Sigmoid colon (tissue), 4 donors: ENCODE data around the gene ITGB1.

Experiments used
- CTCF ChIP-seq, 4 experiments: fragments of 450-650 bp in 3 of 4; fragments of 200-600 bp in 1 of 4; IDR thresholded peaks; one replicate each; pipeline ENCODE4 v1.5.1; 2016 to 2019; ENCODE audit warnings: antibody characterized with exemption in 4 of 4, mild to moderate bottlenecking in 3 of 4, moderate library complexity in 2 of 4
- EP300 ChIP-seq, 4 donors: sonication (generic); formaldehyde crosslinking; IDR thresholded peaks; one replicate each; pipeline ENCODE4 v1.6.1; 2017; ENCODE audit warnings: antibody characterized with exemption in 4 of 4
- POLR2A ChIP-seq, 2 donors: fragments of 450-650 bp; IDR thresholded peaks; one replicate each; pipeline ENCODE4 v1.6.1; 2016; ENCODE audit warnings: antibody characterized with exemption in 2 of 2, mild to moderate bottlenecking in 2 of 2, moderate library complexity in 2 of 2
- POLR2AphosphoS5 ChIP-seq, 4 donors: sonication (generic); formaldehyde crosslinking; IDR thresholded peaks; one replicate each; pipeline ENCODE4 v1.6.1; 2017; ENCODE audit warnings: antibody characterized with exemption in 4 of 4

- TF ChIP-seq CTCF (IDR thresholded peaks at IDR 0.05): no peak
- no peak for TF ChIP-seq POLR2A (IDR thresholded peaks at IDR 0.05)
- TF ChIP-seq POLR2AphosphoS5 (IDR thresholded peaks at IDR 0.05): peak in 1 of 4 donors; percentile 23
- no peak for TF ChIP-seq EP300 (IDR thresholded peaks at IDR 0.05)
These were observed 517 bp downstream of the ITGB1 start for GRCh38 chr10:32957341-32958084.
